Hepatocyte (in vitro differentiated cells): ENCODE results near the gene GRID1.

ENCODE experiments used
- EZH2 ChIP-seq: fragments of 200-600 bp; sonication (generic); IDR thresholded peaks from 2 replicates; pipeline ENCODE4 v1.6.1; 2016; ENCODE audit warnings: antibody characterized with exemption, mild to moderate bottlenecking, borderline replicate concordance
- EZH2phosphoT487 ChIP-seq: fragments of 200-600 bp; sonication (generic); IDR thresholded peaks from one replicate; pipeline ENCODE4 v1.6.1; 2018; ENCODE audit warnings: antibody characterized with exemption, mild to moderate bottlenecking, low read depth, moderate library complexity; ENCODE audit not compliant: unreplicated experiment, severe bottlenecking
- TF ChIP-seq, protein P1 (sequence below): fragments of 200-600 bp; sonication (generic); IDR thresholded peaks from 2 replicates; pipeline ENCODE4 v1.5.1; 2016; ENCODE audit warnings: antibody characterized with exemption, mild to moderate bottlenecking; ENCODE audit not compliant: poor library complexity

DNA sequence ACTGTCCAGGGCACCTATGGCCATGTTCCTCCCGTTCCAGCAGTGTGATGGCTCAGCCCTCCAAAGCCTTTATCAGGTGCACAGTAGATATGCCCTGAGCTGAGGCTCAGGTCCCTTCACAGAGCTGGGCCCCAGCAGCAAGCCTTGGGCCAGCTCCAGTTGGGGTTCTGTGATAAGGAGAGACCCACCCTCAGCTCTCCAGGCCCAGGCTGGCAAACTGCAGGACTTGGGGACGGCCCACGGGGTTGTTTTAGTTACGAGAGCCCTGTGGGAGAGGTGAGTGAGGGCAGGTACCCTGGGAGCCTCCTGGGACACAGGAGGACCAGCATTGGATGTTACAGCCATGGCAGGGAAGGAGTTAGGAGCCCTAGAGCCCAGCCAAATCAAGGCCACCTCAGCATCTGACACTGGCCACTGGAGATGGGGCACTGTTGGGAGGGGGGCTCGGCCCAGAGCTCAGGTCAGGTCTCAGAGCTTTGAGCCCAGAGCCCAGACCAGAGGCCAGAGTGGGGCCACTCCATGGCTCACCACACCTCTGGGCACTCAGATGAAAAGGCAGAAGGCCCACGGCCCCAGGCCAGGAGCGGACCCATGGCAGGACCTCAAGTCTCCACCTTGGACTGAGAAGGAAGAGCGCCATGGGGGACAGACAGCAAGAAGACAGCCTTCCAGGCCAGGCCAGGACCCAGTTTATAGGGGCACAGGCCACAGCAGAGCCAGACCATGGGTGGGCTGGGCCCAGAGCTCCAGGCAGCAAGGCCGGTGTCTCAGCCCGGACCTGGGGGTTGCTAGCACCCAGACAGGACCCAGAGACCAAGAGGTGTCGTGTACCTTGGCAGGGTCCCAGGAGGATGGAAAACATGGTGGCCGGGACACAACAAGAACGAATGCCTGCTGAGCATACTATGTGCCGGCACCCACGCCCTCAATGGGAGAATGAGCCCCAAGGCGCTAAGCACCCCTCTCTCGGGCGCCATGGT is 12.8 kb downstream of the GRID1 start:
- TF ChIP-seq, protein P1, sequence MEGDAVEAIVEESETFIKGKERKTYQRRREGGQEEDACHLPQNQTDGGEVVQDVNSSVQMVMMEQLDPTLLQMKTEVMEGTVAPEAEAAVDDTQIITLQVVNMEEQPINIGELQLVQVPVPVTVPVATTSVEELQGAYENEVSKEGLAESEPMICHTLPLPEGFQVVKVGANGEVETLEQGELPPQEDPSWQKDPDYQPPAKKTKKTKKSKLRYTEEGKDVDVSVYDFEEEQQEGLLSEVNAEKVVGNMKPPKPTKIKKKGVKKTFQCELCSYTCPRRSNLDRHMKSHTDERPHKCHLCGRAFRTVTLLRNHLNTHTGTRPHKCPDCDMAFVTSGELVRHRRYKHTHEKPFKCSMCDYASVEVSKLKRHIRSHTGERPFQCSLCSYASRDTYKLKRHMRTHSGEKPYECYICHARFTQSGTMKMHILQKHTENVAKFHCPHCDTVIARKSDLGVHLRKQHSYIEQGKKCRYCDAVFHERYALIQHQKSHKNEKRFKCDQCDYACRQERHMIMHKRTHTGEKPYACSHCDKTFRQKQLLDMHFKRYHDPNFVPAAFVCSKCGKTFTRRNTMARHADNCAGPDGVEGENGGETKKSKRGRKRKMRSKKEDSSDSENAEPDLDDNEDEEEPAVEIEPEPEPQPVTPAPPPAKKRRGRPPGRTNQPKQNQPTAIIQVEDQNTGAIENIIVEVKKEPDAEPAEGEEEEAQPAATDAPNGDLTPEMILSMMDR, result no peak
- TF ChIP-seq EZH2phosphoT487 (no peak), EZH2 (no peak)
